HepG2 (cell line): Measurements from ENCODE around the gene MED25. TPM values are rescaled to one million over a fixed set of nuclear protein-coding genes. Genes with fewer than 3 reads are reported as not detected.

ENCODE experiments used
- AKNA ChIP-seq: sonication (generic); formaldehyde crosslinking; IDR thresholded peaks from 2 replicates; pipeline ENCODE4 v1.4.0; 2020; ENCODE audit warnings: missing genetic modification reagents, borderline replicate concordance
- CHCHD3 ChIP-seq: sonication (generic); formaldehyde crosslinking; IDR thresholded peaks from 2 replicates; pipeline ENCODE4 v1.8.0; 2022; ENCODE audit warnings: mild to moderate bottlenecking, missing genetic modification reagents, moderate library complexity
- GTF3A ChIP-seq: sonication (generic); formaldehyde crosslinking; conservative IDR thresholded peaks from 2 replicates; pipeline ENCODE4 v1.4.0; 2020; ENCODE audit warnings: mild to moderate bottlenecking, missing genetic modification reagents
- KDM6A ChIP-seq: IDR thresholded peaks from 2 replicates; pipeline ENCODE4 v1.6.1; 2016; ENCODE audit warnings: low read depth
- LCORL ChIP-seq, 2 experiments: fragments of 450-650 bp in 1 of 2; sonication (generic) in 1 of 2; formaldehyde crosslinking in 1 of 2; IDR thresholded peaks; 2 replicates each; pipeline versions ENCODE4 v1.5.0 to v1.6.1; 2017 to 2020; ENCODE audit warnings: antibody characterized with exemption in 1 of 2, missing genetic modification reagents in 1 of 2
- MAFF ChIP-seq: IDR thresholded peaks from 2 replicates; pipeline ENCODE4 v1.6.1; 2011; ENCODE audit warnings: low read depth, low read length, improper control_type of control experiment
- MED13 ChIP-seq: sonication (generic); formaldehyde crosslinking; IDR thresholded peaks from 2 replicates; pipeline ENCODE4 v1.5.0; 2020; ENCODE audit warnings: missing genetic modification reagents
- MIER3 ChIP-seq: IDR thresholded peaks from 2 replicates; pipeline ENCODE4 v1.6.1; 2016; ENCODE audit warnings: missing compliant biosample characterization, borderline replicate concordance
- MXI1 ChIP-seq: IDR thresholded peaks from 3 replicates; pipeline ENCODE4 v1.6.1; 2012; ENCODE audit warnings: low read depth, low read length, inconsistent platforms, borderline replicate concordance
- RBM22 ChIP-seq: fragments of 200-400 bp; formaldehyde crosslinking; optimal IDR thresholded peaks from 2 replicates; pipeline ENCODE3; 2017; ENCODE audit warnings: mild to moderate bottlenecking, low read length, moderate library complexity
- SALL1 ChIP-seq: sonication (generic); formaldehyde crosslinking; IDR thresholded peaks from 2 replicates; pipeline ENCODE4 v1.8.0; 2022; ENCODE audit warnings: mild to moderate bottlenecking, missing genetic modification reagents
- SMARCC2 ChIP-seq: fragments of 450-650 bp; IDR thresholded peaks from 2 replicates; pipeline ENCODE4 v1.6.1; 2017; ENCODE audit warnings: antibody characterized with exemption, mild to moderate bottlenecking
- SMARCE1 ChIP-seq: fragments of 450-650 bp; IDR thresholded peaks from 2 replicates; pipeline ENCODE4 v1.6.1; 2017; ENCODE audit warnings: borderline replicate concordance
- SRF ChIP-seq: IDR thresholded peaks from 2 replicates; pipeline ENCODE4 v1.6.1; 2011; ENCODE audit warnings: mild to moderate bottlenecking, low read depth, low read length, moderate library complexity
- TOPORS ChIP-seq: sonication (generic); formaldehyde crosslinking; IDR thresholded peaks from 2 replicates; pipeline ENCODE4 v1.8.0; 2023; ENCODE audit warnings: mild to moderate bottlenecking, missing genetic modification reagents
- ZBTB49 ChIP-seq: sonication (generic); formaldehyde crosslinking; IDR thresholded peaks from 2 replicates; pipeline ENCODE4 v1.4.0; 2020; ENCODE audit warnings: missing genetic modification reagents, borderline replicate concordance
- ZNF232 ChIP-seq: sonication (generic); formaldehyde crosslinking; IDR thresholded peaks from 2 replicates; pipeline ENCODE4 v1.4.0; 2020; ENCODE audit warnings: missing genetic modification reagents, borderline replicate concordance
- ZNF615 ChIP-seq: sonication (generic); formaldehyde crosslinking; IDR thresholded peaks from 2 replicates; pipeline ENCODE4 v1.5.0; 2020; ENCODE audit warnings: mild to moderate bottlenecking, missing genetic modification reagents, borderline replicate concordance
- ZNF841 ChIP-seq: sonication (generic); formaldehyde crosslinking; IDR thresholded peaks from 2 replicates; pipeline ENCODE4 v1.8.1; 2023; ENCODE audit warnings: missing genetic modification reagents, borderline replicate concordance
- polyA plus RNA-seq, 8 experiments: library from polyadenylated mRNA; depleted of rRNA in 3 of 8; stranded (reverse) in 7 of 8; unstranded in 1 of 8; fragments of >200 nt; fragmentation: Illumina TruSeq in 4 of 8; extraction: Trizol in 4 of 8; gene quantifications; 2 replicates each; pipeline versions ENCODE4 v1.2.1 to v1.2.3, GENCODE V29; 2011 to 2016; ENCODE audit warnings: low read depth in 4 of 8, missing spikeins in 1 of 8, mixed read lengths in 1 of 8; ENCODE audit not compliant: insufficient read depth in 1 of 8
- total RNA-seq, 5 experiments: library from RNA; depleted of rRNA; stranded (reverse); fragments of >200 nt; fragmentation: Illumina TruSeq; extraction: Trizol; gene quantifications; 2 replicates each; pipeline ENCODE4 v1.2.3, GENCODE V29; 2016; ENCODE audit warnings: low read depth in 1 of 5
- TF ChIP-seq, protein P1 (sequence below): sonication (generic); formaldehyde crosslinking; IDR thresholded peaks from 2 replicates; pipeline ENCODE4 v1.5.0; 2020; ENCODE audit warnings: missing genetic modification reagents
- TF ChIP-seq, protein P2 (sequence below): sonication (generic); formaldehyde crosslinking; IDR thresholded peaks from 2 replicates; pipeline ENCODE4 v1.4.0; 2020; ENCODE audit warnings: mild to moderate bottlenecking, low read depth, missing genetic modification reagents

MED25 gene
- total and polyA plus RNA-seq, 2 of the 13 experiments (the other 11 are each of a cell fraction or from before 2014, with no cell fraction given) = 11.1 to 15.1 TPM

DNA sequence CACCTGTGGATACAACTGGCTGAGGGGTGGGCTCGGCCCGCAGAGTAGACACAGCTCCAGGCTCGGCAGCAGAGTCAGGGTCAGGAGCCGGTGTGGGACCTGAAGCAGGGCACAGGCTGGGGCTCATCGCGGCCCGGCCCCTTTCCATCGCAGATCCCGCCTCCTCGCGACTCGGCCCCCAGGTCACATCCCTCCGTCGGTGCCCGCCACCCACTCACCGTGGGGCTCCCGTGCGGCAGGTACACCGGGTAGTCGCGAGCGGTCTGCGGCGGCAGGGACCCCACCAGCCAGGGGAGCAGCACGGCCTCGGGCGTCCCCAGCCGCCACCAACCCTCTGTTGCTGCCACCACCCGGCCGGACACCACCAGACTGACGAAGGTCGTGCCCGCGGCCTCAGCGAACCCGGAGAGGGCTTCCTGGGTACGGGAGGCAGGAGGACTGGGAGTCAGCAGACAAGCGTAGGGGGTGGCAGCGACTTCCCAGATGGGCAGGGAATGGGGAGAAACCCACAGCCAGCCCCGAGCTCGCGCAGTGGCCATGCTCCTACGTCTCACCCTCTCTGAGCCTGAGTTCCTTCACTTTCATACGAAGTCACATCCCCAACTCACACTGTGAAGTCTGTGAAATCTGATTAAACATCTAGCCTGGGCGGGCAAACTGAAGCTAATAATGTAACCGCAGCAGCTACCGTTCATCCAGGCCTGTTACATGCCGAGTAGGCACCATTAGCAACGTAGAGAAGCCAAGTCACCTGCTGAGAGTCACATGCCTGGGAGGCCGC lies 8.7 kb upstream of the MED25 start (continued):
- no peak for TF ChIP-seq ZBTB49 (CRISPR knock-in tag)
- TF ChIP-seq SMARCC2 = no peak
- TF ChIP-seq MAFF = no peak
- no peak for TF ChIP-seq ZNF232 (CRISPR knock-in tag)
- no peak for TF ChIP-seq GTF3A (CRISPR knock-in tag)
- no peak for TF ChIP-seq SMARCE1
- TF ChIP-seq, protein P1, sequence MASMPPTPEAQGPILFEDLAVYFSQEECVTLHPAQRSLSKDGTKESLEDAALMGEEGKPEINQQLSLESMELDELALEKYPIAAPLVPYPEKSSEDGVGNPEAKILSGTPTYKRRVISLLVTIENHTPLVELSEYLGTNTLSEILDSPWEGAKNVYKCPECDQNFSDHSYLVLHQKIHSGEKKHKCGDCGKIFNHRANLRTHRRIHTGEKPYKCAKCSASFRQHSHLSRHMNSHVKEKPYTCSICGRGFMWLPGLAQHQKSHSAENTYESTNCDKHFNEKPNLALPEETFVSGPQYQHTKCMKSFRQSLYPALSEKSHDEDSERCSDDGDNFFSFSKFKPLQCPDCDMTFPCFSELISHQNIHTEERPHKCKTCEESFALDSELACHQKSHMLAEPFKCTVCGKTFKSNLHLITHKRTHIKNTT = no peak
- TF ChIP-seq KDM6A (CRISPR knock-in tag) = no peak
- no peak for TF ChIP-seq TOPORS
- no peak for TF ChIP-seq MXI1
- TF ChIP-seq RBM22 = no peak
- no peak for TF ChIP-seq MED13 (CRISPR knock-in tag)
- TF ChIP-seq ZNF615 = no peak
- no peak for TF ChIP-seq LCORL (IDR thresholded peaks at IDR 0.05)
- peak; percentile 79; the same call in 1 of the 2 replicates for TF ChIP-seq LCORL (CRISPR knock-in tag; IDR thresholded peaks at IDR 0.05)
- TF ChIP-seq CHCHD3 (CRISPR knock-in tag) = 0 out of 2 replicates have a peak, but pooled peaks have one; percentile 35
- TF ChIP-seq, protein P2, sequence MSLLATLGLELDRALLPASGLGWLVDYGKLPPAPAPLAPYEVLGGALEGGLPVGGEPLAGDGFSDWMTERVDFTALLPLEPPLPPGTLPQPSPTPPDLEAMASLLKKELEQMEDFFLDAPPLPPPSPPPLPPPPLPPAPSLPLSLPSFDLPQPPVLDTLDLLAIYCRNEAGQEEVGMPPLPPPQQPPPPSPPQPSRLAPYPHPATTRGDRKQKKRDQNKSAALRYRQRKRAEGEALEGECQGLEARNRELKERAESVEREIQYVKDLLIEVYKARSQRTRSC (CRISPR knock-in tag) = no peak
- TF ChIP-seq AKNA (CRISPR knock-in tag) = no peak
- peak; percentile 20 for TF ChIP-seq SALL1 (CRISPR knock-in tag)
- no peak for TF ChIP-seq MIER3 (CRISPR knock-in tag)
- no peak for TF ChIP-seq ZNF841
- TF ChIP-seq SRF = no peak
